SJCRH30 (cell line): Measurements from ENCODE around the gene HOXB4. TPM values are rescaled to one million over a fixed set of nuclear protein-coding genes. Genes with fewer than 3 reads are reported as not detected.

Source experiments
- DNase-seq, 2 experiments: peaks; one replicate each; pipeline ENCODE4 v3.0.0-alpha.2; 2015 to 2020
- H3K27ac ChIP-seq: fragments of 250-450 bp; sonication (Bioruptor Pico); 2 replicates; pipeline ENCODE4 v1.5.1; 2020; ENCODE audit warnings: mild to moderate bottlenecking, moderate library complexity
- H3K27me3 ChIP-seq: fragments of 250-450 bp; sonication (Bioruptor Pico); 2 replicates; pipeline ENCODE4 v1.5.1; 2020; ENCODE audit warnings: mild to moderate bottlenecking, moderate library complexity
- H3K36me3 ChIP-seq: fragments of 250-450 bp; sonication (Bioruptor Pico); 2 replicates; pipeline ENCODE4 v1.5.1; 2020; ENCODE audit warnings: mild to moderate bottlenecking, moderate library complexity
- H3K4me1 ChIP-seq: fragments of 250-450 bp; sonication (Bioruptor Pico); 2 replicates; pipeline ENCODE4 v1.5.1; 2020; ENCODE audit warnings: mild to moderate bottlenecking, moderate library complexity
- H3K4me3 ChIP-seq: fragments of 250-450 bp; sonication (Bioruptor Pico); 2 replicates; pipeline ENCODE4 v1.5.1; 2020; ENCODE audit warnings: mild to moderate bottlenecking, moderate library complexity
- H3K9me3 ChIP-seq: fragments of 250-450 bp; sonication (Bioruptor Pico); replicated peaks from 2 replicates; pipeline ENCODE4 v1.5.1; 2020; ENCODE audit warnings: mild to moderate bottlenecking, moderate library complexity
- total RNA-seq: library from RNA; depleted of rRNA; stranded (reverse); fragments of >200 nt; shearing (Covaris generic); gene quantifications from 2 replicates; pipeline ENCODE4 v1.2.3, GENCODE V29; 2014

HOXB4 gene
- total RNA-seq, 1 experiment from 2014 or later = 4.3 TPM

- Histone ChIP-seq H3K9me3 (no peaks in the 10 kb centered on the region), H3K27ac (no peak overlapping the region), H3K27me3 (no peaks in the 10 kb centered on the region), H3K4me1 (peaks cover 21% of the 10 kb centered on the region), H3K36me3 (peaks cover 10% of the 10 kb centered on the region; the same call in 1 of the 2 replicates), H3K4me3 (no peak overlapping the region)
- no peak for DNase-seq
Measured at GRCh38 chr17:48551596-48552465, 26.3 kb downstream of the HOXB4 start.

DNA sequence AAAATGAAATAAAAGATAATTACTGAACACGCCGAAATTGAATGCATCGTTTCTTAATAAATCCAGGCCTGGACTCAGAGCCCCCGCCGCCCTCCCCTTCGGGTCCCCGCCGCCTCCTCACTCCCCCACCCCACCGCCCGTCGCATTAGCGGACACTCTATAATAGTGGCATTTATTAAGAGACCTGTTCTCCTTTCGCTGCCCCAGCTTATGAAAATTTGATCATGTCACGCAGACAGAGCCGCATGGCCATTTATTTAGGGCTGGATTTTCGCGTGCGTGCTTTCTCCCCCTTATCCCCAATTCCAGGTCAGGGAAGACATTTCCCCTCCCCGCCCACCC lies 27.0 kb downstream of the HOXB4 start:
- DNase-seq = no peak
- no peaks in the 10 kb centered on the region for H3K9me3 ChIP-seq
- no peak overlapping the region for H3K4me3 ChIP-seq
- peaks cover 16% of the 10 kb centered on the region for H3K4me1 ChIP-seq
- peaks cover 10% of the 10 kb centered on the region; the same call in 1 of the 2 replicates for H3K36me3 ChIP-seq
- no peak overlapping the region for H3K27ac ChIP-seq
- no peaks in the 10 kb centered on the region for H3K27me3 ChIP-seq

- H3K4me3 ChIP-seq = no peak overlapping the region
- no peak for DNase-seq
- H3K27ac ChIP-seq = no peak overlapping the region
- no peaks in the 10 kb centered on the region for H3K27me3 ChIP-seq
- no peaks in the 10 kb centered on the region for H3K9me3 ChIP-seq
- H3K36me3 ChIP-seq = peaks cover 10% of the 10 kb centered on the region; the same call in 1 of the 2 replicates
- peaks cover 13% of the 10 kb centered on the region for H3K4me1 ChIP-seq
Measured at GRCh38 chr17:48550502-48551213, 27.5 kb downstream of the HOXB4 start.

GRCh38 chr17:48549914-48550501 lies 28.1 kb downstream of the HOXB4 start:
- Histone ChIP-seq H3K9me3 (no peaks in the 10 kb centered on the region), H3K4me1 (peaks cover 19% of the 10 kb centered on the region), H3K4me3 (no peak overlapping the region), H3K36me3 (peaks cover 10% of the 10 kb centered on the region; the same call in 1 of the 2 replicates), H3K27ac (no peak overlapping the region), H3K27me3 (no peaks in the 10 kb centered on the region)
- no peak for DNase-seq

DNA sequence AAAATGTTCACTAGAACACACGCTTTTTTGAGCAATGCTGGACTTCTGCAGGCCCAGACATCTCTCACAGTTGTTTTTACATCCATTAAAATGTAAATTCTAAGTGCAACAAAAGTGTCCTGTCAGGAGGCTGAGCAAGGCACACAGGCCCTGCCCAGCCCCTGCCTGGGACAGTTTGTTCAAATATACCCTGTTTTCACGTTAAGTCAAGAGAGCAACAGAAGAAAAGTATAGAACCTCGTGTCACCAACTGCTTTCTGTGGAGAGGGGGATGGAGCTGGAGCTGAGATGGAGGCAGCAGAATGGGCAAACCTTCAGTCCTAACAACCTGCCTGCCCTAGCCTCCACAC lies 28.9 kb downstream of the HOXB4 start:
- Histone ChIP-seq H3K27me3 (no peaks in the 10 kb centered on the region), H3K9me3 (no peaks in the 10 kb centered on the region), H3K36me3 (peaks cover 10% of the 10 kb centered on the region; the same call in 1 of the 2 replicates), H3K4me1 (peaks cover 14% of the 10 kb centered on the region), H3K27ac (no peak overlapping the region), H3K4me3 (no peak overlapping the region)
- DNase-seq = no peak

DNA sequence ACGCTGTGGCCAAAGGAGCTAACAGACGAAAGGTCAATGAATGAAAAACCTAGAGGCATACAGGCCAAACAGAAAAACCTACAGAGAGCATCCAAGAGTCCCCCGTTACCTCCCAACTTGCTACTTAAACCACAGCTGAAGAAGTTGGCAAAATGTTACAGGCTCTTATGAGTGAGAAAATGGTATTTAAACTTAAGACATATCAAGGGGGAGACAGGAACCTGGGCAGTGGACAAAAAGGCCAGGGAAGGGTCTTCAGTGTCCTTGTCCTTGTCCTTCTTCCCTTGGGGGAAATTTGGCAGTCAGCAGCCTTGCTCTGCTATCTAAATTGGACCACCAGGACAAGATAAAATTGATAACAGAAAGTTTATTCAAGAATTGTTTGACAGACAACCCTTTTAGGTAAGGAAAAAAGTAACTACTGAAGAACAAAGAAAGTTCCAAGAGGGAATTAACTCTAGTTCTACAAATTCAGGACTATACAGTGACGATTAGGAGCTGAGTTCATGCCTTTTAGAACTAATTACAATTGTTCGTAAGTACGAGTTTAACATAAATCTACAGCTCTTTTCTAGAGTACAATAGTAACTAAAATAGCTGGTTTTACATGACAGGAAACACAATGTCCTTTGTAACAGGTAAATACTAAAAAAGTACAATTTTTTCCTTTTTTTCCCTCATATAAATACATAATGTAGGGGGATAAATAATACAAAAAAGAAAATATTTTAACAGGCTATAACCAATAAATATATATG lies 29.4 kb downstream of the HOXB4 start:
- Histone ChIP-seq H3K27ac (no peak overlapping the region), H3K4me1 (peaks cover 14% of the 10 kb centered on the region), H3K4me3 (no peak overlapping the region), H3K9me3 (no peaks in the 10 kb centered on the region), H3K36me3 (peaks cover 10% of the 10 kb centered on the region; the same call in 1 of the 2 replicates), H3K27me3 (no peaks in the 10 kb centered on the region)
- no peak for DNase-seq

GRCh38 chr17:48547808-48548522 lies 30.2 kb downstream of the HOXB4 start:
- Histone ChIP-seq H3K27me3 (no peaks in the 10 kb centered on the region), H3K9me3 (no peaks in the 10 kb centered on the region), H3K4me1 (peaks cover 14% of the 10 kb centered on the region), H3K36me3 (peaks cover 10% of the 10 kb centered on the region; the same call in 1 of the 2 replicates), H3K27ac (no peak overlapping the region), H3K4me3 (no peak overlapping the region)
- no peak for DNase-seq

- DNase-seq = no peak
- no peaks in the 10 kb centered on the region for H3K27me3 ChIP-seq
- no peak overlapping the region for H3K27ac ChIP-seq
- H3K4me3 ChIP-seq = peak overlapping the region; percentile 0; the same call in 1 of the 2 replicates
- H3K36me3 ChIP-seq = peaks cover 9% of the 10 kb centered on the region; the same call in 1 of the 2 replicates
- no peaks in the 10 kb centered on the region for H3K9me3 ChIP-seq
- peaks cover 14% of the 10 kb centered on the region for H3K4me1 ChIP-seq
Measured at GRCh38 chr17:48546924-48547807, 31.0 kb downstream of the HOXB4 start.

DNA sequence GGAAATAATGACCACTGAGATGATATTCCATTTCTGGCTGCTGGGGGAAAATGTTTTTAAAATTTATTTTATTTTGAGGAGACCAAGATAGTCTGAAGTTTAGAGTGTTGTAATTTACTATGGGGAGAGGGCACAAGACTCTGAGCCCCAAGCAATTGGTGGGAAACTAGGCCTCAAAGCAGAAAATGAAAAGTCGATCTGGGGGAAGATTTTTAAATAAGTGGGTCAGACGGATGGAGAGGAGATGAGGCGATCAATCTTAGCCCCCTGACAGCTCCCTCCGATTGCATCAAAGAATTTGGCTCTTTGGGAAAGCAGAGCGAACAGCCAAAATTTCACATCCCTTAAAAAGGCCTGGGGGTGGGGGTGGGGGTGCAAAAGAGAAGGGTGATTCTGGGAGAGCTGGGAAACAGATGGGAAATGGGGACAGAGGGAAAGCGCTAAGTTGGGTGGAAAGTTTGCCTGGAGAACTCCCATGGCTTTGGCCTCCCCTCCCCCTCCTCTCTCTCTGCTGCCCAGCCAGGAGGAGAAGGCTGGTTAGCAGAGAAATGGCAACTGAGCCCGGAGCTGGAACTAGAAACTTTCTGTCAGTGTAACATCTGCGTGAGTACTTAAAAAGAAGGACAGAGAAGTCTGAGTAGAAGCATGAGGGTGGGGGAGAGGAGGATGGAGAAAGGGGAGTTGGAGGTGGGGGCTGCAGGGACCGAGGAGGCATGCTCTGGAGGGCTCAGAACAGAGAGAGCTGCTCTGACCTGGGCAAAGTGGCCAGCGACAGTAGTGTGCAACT lies 31.8 kb downstream of the HOXB4 start:
- peak overlapping the region; percentile 0; the same call in 1 of the 2 replicates for H3K4me3 ChIP-seq
- peak; percentile 22 to 51 for DNase-seq
- peaks cover 14% of the 10 kb centered on the region for H3K4me1 ChIP-seq
- H3K9me3 ChIP-seq = no peaks in the 10 kb centered on the region
- no peaks in the 10 kb centered on the region for H3K27me3 ChIP-seq
- no peak overlapping the region for H3K27ac ChIP-seq
- H3K36me3 ChIP-seq = peaks cover under 1% of the 10 kb centered on the region; the same call in 1 of the 2 replicates

DNA sequence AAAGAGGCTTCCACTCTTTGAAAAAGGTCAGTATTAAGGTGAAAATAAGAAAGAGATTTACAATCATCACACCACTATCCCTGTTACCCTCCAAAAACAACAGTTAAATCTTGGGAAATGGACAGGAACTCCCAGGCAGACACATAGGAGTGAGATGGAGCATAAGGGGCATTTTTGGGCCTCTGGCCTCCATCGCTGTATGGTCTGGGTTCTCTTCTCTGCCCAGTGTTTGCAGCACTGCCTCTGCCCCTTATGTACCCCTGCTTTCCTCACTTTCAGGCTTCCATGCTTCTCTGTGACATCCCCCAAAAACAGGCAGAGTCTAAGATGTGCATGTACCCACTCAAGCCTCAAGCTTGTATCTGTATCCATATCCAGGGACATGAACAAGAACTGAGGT lies 32.6 kb downstream of the HOXB4 start:
- no peaks in the 10 kb centered on the region for H3K27me3 ChIP-seq
- peaks cover 19% of the 10 kb centered on the region for H3K4me1 ChIP-seq
- H3K4me3 ChIP-seq = peak overlapping the region; percentile 88
- H3K9me3 ChIP-seq = no peaks in the 10 kb centered on the region
- no peak for DNase-seq
- no peaks in the 10 kb centered on the region for H3K36me3 ChIP-seq
- peak overlapping the region; percentile 90 for H3K27ac ChIP-seq

DNA sequence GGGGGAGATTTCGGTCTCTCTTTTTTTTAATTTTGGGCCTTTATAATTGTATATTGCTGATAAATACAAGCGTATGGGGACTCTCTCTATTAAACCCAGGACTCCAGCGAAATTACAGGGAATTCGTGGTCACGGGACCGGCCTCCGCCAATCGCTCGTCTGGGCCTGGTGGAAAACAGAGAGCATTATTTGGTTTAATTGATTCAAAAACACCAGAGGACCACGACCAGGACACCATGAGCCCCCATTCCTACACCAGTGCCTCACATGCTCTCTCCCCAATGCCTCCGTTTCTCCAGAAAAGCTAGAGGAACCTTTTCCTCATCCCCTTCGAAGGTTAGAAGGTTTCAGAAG lies 33.2 kb downstream of the HOXB4 start, which contains the start of gene HOXB2:
HOXB2 (minus strand) TSS at position 88 of the 354 bp plus-strand sequence. CDS start 198 bp downstream, outside the sequence.
- peaks cover 19% of the 10 kb centered on the region for H3K4me1 ChIP-seq
- H3K4me3 ChIP-seq = peak within 1 kb of the TSS; percentile 88
- peak; percentile 64 to 74 for DNase-seq
- peak within 1 kb of the TSS; percentile 90 for H3K27ac ChIP-seq
- H3K9me3 ChIP-seq = no peaks in the 10 kb centered on the region
- H3K36me3 ChIP-seq = no peaks in the 10 kb centered on the region
- no peaks in the 10 kb centered on the region for H3K27me3 ChIP-seq

GRCh38 chr17:48544349-48545021 lies 33.7 kb downstream of the HOXB4 start:
- no peaks in the 10 kb centered on the region for H3K36me3 ChIP-seq
- peaks cover 19% of the 10 kb centered on the region for H3K4me1 ChIP-seq
- peak overlapping the region; percentile 90 for H3K27ac ChIP-seq
- peak overlapping the region; percentile 88 for H3K4me3 ChIP-seq
- no peaks in the 10 kb centered on the region for H3K27me3 ChIP-seq
- no peaks in the 10 kb centered on the region for H3K9me3 ChIP-seq
- peak; percentile 66 to 68 for DNase-seq
